HCT116 (cell line): ENCODE measurements around the gene RENBP.

Experiments used
- CTCF ChIP-seq, 3 experiments: fragments of 200-600 bp in 1 of 3; sonication (generic) in 1 of 3; IDR thresholded peaks in 2 of 3; conservative IDR thresholded peaks in 1 of 3; 2 replicates each; pipeline ENCODE4 v1.5.1; 2012 to 2017; ENCODE audit warnings: low read depth in 2 of 3, low read length in 2 of 3, antibody characterized with exemption in 1 of 3, borderline replicate concordance in 1 of 3, control low read depth in 1 of 3, mild to moderate bottlenecking in 1 of 3, mixed read lengths in 1 of 3, mixed run types in 1 of 3, moderate library complexity in 1 of 3; ENCODE audit not compliant: insufficient read depth in 1 of 3
- EZH2 ChIP-seq: fragments of 200-600 bp; sonication (generic); IDR thresholded peaks from 2 replicates; pipeline ENCODE4 v1.6.1; 2017; ENCODE audit warnings: antibody characterized with exemption, mixed run types
- POLR2A ChIP-seq: IDR thresholded peaks from 2 replicates; pipeline ENCODE4 v1.7.0; 2011; ENCODE audit warnings: borderline replicate concordance; ENCODE audit not compliant: insufficient read depth, insufficient read length; ENCODE audit errors: extremely low read depth
- POLR2AphosphoS5 ChIP-seq: IDR thresholded peaks from 2 replicates; pipeline ENCODE4 v1.6.1; 2011; ENCODE audit warnings: mild to moderate bottlenecking, low read depth, low read length, moderate library complexity

- TF ChIP-seq CTCF (IDR thresholded peaks at IDR 0.05 in 2 of 3, conservative IDR thresholded peaks at IDR 0.05 in 1 of 3; ENCODE audit: borderline replicate concordance in 1 of 3, insufficient read depth in 1 of 3, low read depth in 2 of 3, low read length in 2 of 3) = no peak
- TF ChIP-seq EZH2 = no peak
- TF ChIP-seq POLR2A = no peak
- no peak for TF ChIP-seq POLR2AphosphoS5
Measured at GRCh38 chrX:153957224-153957623, 12.8 kb upstream of the RENBP start.
